ENCODE data around the gene LPP.
A peak's percentile ranks its signal among the peaks of the same experiment; 100 is the strongest.
"Not testable (repeated sequence)": the region's sequence is repeated elsewhere in the genome, so short reads cannot be mapped to it uniquely, and the experiment has no call there.

LPP gene

GRCh38 chr3:188417271-188417696 is 263.3 kb downstream of the LPP start:
- no peak for DNase-seq

GRCh38 chr3:188417766-188418165 is 263.8 kb downstream of the LPP start:
- DNase-seq, result no peak

- DNase-seq, result no peak
Measured at GRCh38 chr3:188421151-188421821, 267.3 kb downstream of the LPP start.

GRCh38 chr3:188421836-188422540 is 268.0 kb downstream of the LPP start:
- no peak for DNase-seq

GRCh38 chr3:188427981-188428380 is 274.0 kb downstream of the LPP start:
- DNase-seq, result not testable (repeated sequence)

GRCh38 chr3:188431040-188431439 is 277.1 kb downstream of the LPP start:
- no peak for DNase-seq

- no peak for DNase-seq
Measured at GRCh38 chr3:188431553-188431952, 277.6 kb downstream of the LPP start.

GRCh38 chr3:188432802-188433520 is 279.0 kb downstream of the LPP start:
- no peak for DNase-seq

- DNase-seq, result no peak
Measured at GRCh38 chr3:188433521-188434150, 279.7 kb downstream of the LPP start.

- no peak for DNase-seq
Measured at GRCh38 chr3:188434594-188434993, 280.6 kb downstream of the LPP start.

GRCh38 chr3:188435266-188435665 is 281.3 kb downstream of the LPP start:
- DNase-seq, result no peak

GRCh38 chr3:188437926-188438325 is 284.0 kb downstream of the LPP start:
- no peak for DNase-seq

- peak; percentile 11 for DNase-seq
Measured at GRCh38 chr3:188439080-188439479, 285.1 kb downstream of the LPP start.

GRCh38 chr3:188440340-188440972 is 286.5 kb downstream of the LPP start:
- DNase-seq, result no peak

- DNase-seq, result no peak
Measured at GRCh38 chr3:188442430-188442829, 288.5 kb downstream of the LPP start.

GRCh38 chr3:188445175-188445574 is 291.2 kb downstream of the LPP start:
- DNase-seq, result not testable (repeated sequence)

GRCh38 chr3:188446014-188446413 is 292.1 kb downstream of the LPP start:
- DNase-seq, result no peak

GRCh38 chr3:188446766-188447165 is 292.8 kb downstream of the LPP start:
- no peak for DNase-seq

- no peak for DNase-seq
Measured at GRCh38 chr3:188448813-188449212, 294.9 kb downstream of the LPP start.

GRCh38 chr3:188449421-188449820 is 295.5 kb downstream of the LPP start:
- DNase-seq, result no peak

GRCh38 chr3:188452158-188452772 is 298.3 kb downstream of the LPP start:
- no peak for DNase-seq
